BLaER1 treated with 17β-estradiol and CSF1 and Interleukin-3, amounts not matched to agents 10 nM and 100 nM (cell line): ENCODE results near the gene TIMELESS.
A peak's percentile ranks its signal among the peaks of the same experiment; 100 is the strongest.
"Not testable (repeated sequence)": the region's sequence is repeated elsewhere in the genome, so short reads cannot be mapped to it uniquely, and the experiment has no call there.

Experiments used
- H3K27ac ChIP-seq, 11 experiments: shearing (Covaris generic); formaldehyde crosslinking; 2 replicates each; pipeline ENCODE4 v1.8.1; 2022
- H3K27me3 ChIP-seq, 11 experiments: shearing (Covaris generic); formaldehyde crosslinking; 2 replicates each; pipeline ENCODE4 v1.8.1; 2022
- H3K36me3 ChIP-seq, 11 experiments: shearing (Covaris generic); formaldehyde crosslinking; 2 replicates each; pipeline ENCODE4 v1.8.1; 2022
- H3K4me1 ChIP-seq, 10 experiments: shearing (Covaris generic); formaldehyde crosslinking; 2 replicates each; pipeline ENCODE4 v1.8.1; 2022
- H3K4me2 ChIP-seq, 11 experiments: shearing (Covaris generic); formaldehyde crosslinking; 2 replicates each; pipeline ENCODE4 v1.8.1; 2022
- H3K4me3 ChIP-seq, 10 experiments: shearing (Covaris generic); formaldehyde crosslinking; 2 replicates each; pipeline ENCODE4 v1.8.1; 2022
- H3K9ac ChIP-seq, 11 experiments: shearing (Covaris generic); formaldehyde crosslinking; 2 replicates each; pipeline ENCODE4 v1.8.1; 2022
- H3K9me3 ChIP-seq, 11 experiments: shearing (Covaris generic); formaldehyde crosslinking; replicated peaks in 1 of 11; 2 replicates each; pipeline ENCODE4 v1.8.1; 2022
- H4K20me1 ChIP-seq, 11 experiments: shearing (Covaris generic); formaldehyde crosslinking; 2 replicates each; pipeline ENCODE4 v1.8.1; 2022
- Cebpa-rat ChIP-seq, 11 experiments: shearing (Covaris generic); IDR thresholded peaks; 2 replicates each; pipeline ENCODE4 v1.8.1; 2022

The TIMELESS gene

DNA sequence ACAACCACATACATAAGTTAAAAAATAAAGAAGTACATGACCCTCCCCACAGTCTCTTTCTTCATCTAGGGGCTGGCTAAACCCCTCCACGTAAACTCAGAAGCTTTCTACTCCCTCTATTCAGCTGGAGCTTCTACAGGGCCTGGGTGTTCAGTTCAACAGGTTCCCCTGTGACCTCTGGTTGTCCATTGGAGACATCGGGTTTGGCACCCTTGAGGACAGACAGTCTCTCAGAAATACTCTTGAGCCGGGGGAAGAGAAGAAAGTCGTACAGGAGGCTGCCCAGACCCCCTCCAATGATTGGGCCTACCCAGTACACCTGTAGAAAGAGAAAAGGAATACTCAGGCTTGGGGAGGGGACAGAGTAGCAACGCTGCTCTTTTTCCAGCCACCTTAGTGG, 1.9 kb upstream of the TIMELESS start:
- peaks cover 0 to 8% (median under 1%) of the 10 kb centered on the region in 11 experiments; a peak in 6 of 22 replicates for H3K36me3 ChIP-seq
- H3K4me2 ChIP-seq = no peak overlapping the region
- H3K9ac ChIP-seq = no peak overlapping the region
- H3K9me3 ChIP-seq = peaks cover 0 to 2% (median 0%) of the 10 kb centered on the region in 11 experiments; a peak in 2 of 22 replicates
- H3K27ac ChIP-seq = no peak overlapping the region
- TF ChIP-seq Cebpa-rat (IDR thresholded peaks at IDR 0.05) = no peak
- H3K27me3 ChIP-seq = no peaks in the 10 kb centered on the region
- no peak overlapping the region for H3K4me3 ChIP-seq
- H4K20me1 ChIP-seq = no peaks in the 10 kb centered on the region
- H3K4me1 ChIP-seq = peaks cover 24 to 35% (median 26%) of the 10 kb centered on the region in 10 experiments

DNA sequence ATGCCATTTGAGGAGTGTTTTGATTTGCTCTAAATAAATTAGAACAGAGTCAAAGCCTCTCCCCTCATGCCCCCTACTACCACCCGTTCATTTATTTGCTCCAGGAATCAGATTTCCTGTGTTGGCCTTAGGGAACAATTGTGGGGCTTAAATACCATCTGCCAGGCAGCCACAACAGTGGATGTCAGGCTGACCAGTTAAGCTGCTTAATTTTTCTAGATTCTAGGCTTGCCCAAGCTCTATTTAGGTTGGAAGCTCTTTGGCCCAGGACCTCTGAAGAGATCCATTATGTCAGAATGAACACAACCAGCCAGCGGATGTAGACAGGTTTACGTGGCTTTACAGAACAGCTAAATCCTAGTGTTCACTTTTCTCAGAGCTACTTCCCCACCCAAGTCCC, 1.0 kb upstream of the TIMELESS start:
- no peaks in the 10 kb centered on the region for H3K27me3 ChIP-seq
- TF ChIP-seq Cebpa-rat (IDR thresholded peaks at IDR 0.05) = no peak
- peak overlapping the region in 2 of 11 experiments; percentile 80 to 87; a peak in 4 of 22 replicates for H3K9ac ChIP-seq
- peaks cover 0 to 12% (median 6%) of the 10 kb centered on the region in 11 experiments; a peak in 9 of 22 replicates for H3K36me3 ChIP-seq
- peak overlapping the region; percentile 76 to 96 (median 89) for H3K4me2 ChIP-seq
- peaks cover 0 to 9% (median 0%) of the 10 kb centered on the region in 11 experiments; a peak in 4 of 22 replicates for H3K9me3 ChIP-seq
- no peak overlapping the region; a peak in 1 of 20 replicates for H3K4me3 ChIP-seq
- no peaks in the 10 kb centered on the region for H4K20me1 ChIP-seq
- H3K27ac ChIP-seq = peak overlapping the region in 9 of 11 experiments; percentile 74 to 94 (median 89); a peak in 13 of 22 replicates
- H3K4me1 ChIP-seq = peaks cover 24 to 35% (median 26%) of the 10 kb centered on the region in 10 experiments

DNA sequence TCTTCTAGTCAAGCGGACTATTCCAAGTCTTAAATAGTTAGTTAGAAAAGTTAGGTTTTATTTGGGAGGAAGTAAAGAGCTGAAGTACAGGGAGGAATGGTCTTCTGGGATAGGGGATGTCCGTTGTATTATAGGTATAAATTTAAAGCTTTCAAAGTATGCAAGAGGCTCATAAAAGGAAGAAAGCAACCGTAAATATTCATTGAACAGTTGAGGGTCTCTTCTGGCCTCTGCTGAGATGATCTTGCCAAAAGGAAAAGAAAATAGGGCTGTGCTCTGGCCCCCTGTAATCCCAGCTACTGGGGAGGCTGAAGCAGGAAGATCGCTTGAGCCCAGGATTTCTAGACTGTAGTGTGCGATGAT, 377 bp upstream of the TIMELESS start:
- TF ChIP-seq Cebpa-rat (IDR thresholded peaks at IDR 0.05) = no peak
- Histone ChIP-seq H3K9me3 (peaks cover 0 to 14% (median 5%) of the 10 kb centered on the region in 11 experiments; a peak in 19 of 22 replicates), H3K27me3 (no peaks in the 10 kb centered on the region), H3K36me3 (peaks cover 0 to 17% (median 9%) of the 10 kb centered on the region in 11 experiments; a peak in 17 of 22 replicates), H3K4me1 (peaks cover 24 to 36% (median 26%) of the 10 kb centered on the region in 10 experiments), H3K27ac (peak overlapping the region; percentile 74 to 94 (median 88)), H3K4me3 (peak overlapping the region; percentile 56 to 85 (median 72)), H3K4me2 (peak overlapping the region; percentile 76 to 96 (median 89)), H4K20me1 (no peaks in the 10 kb centered on the region), H3K9ac (peak overlapping the region; percentile 77 to 93 (median 87))

DNA sequence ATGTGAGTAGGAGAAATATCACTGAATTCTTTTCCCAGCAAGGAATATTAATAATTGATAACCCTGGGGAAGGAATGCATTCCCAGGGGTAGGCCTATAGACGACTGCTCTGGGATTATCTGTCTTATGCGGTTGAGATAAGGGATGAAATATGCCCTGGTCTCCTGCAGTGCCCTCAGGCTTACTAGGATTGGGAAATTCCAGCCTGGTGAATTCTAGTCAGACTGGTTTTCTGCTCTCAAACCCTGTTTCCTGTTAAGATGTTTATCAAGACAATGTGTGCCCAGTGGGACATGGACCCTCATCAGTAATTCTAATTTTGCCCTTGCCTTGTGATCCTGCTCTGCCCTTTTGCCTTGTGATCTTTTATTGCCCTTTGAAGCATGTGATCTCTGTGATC, 6.0 kb downstream of the TIMELESS start:
- not testable (repeated sequence) for H3K4me3 ChIP-seq, H3K4me2 ChIP-seq
- H3K36me3 ChIP-seq = peaks cover 0 to 63% (median 38%) of the 10 kb centered on the region in 11 experiments; a peak in 20 of 22 replicates

DNA sequence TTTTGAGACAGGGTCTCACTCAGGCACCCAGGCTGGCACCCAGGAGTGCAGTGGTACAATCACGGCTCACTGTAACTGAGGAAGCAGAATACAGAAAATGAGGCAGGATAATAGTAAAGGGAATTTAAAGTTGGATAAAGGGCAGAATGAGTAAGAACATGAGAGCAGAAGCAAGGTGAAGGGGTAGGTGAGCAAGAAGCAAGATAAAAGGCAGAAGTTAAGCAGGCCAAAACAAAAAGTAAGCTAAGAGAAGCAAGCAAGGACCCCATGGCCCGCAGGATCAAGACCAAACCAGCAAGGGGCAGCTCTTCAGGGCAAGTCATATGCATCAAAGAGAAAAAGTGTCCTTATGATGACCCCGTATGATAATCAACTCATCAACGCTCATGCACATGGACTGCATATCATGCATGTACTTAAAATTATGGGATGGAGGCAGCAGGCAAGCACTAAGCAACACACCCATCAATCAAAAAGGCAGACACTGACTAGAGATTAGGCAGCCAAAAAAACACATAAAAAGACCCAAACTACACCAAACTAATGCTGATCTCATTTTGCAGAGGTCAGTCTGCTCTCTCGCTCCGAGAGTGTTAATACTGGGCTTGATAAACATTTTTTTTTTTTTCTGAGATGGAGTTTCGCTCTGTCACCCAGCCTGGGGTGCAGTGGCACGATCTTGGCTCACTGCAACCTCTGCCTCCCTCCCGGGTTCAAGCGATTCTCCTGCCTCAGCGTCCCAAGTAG, 11.6 kb downstream of the TIMELESS start:
- Histone ChIP-seq H3K27me3 (no peaks in the 10 kb centered on the region), H3K27ac (no peak overlapping the region), H3K9ac (no peak overlapping the region), H3K4me1 (peaks cover 0 to 11% (median 0%) of the 10 kb centered on the region in 10 experiments; a peak in 4 of 20 replicates), H3K4me2 (no peak overlapping the region), H3K4me3 (no peak overlapping the region), H4K20me1 (peaks cover 0 to 18% (median 0%) of the 10 kb centered on the region in 11 experiments; a peak in 2 of 22 replicates), H3K9me3 (peaks cover 0 to 7% (median 5%) of the 10 kb centered on the region in 11 experiments; a peak in 5 of 22 replicates), H3K36me3 (peaks cover 7 to 55% (median 28%) of the 10 kb centered on the region in 11 experiments; a peak in 21 of 22 replicates)
- no peak for TF ChIP-seq Cebpa-rat (IDR thresholded peaks at IDR 0.05)

More for the DNA sequence above, 6.0 kb downstream of the TIMELESS start:
- peaks cover 13 to 37% (median 30%) of the 10 kb centered on the region in 11 experiments for H3K9me3 ChIP-seq
- not testable (repeated sequence) for H3K27me3 ChIP-seq, H3K9ac ChIP-seq, H3K27ac ChIP-seq, H4K20me1 ChIP-seq
- peaks cover 8 to 20% (median 11%) of the 10 kb centered on the region in 10 experiments for H3K4me1 ChIP-seq

DNA sequence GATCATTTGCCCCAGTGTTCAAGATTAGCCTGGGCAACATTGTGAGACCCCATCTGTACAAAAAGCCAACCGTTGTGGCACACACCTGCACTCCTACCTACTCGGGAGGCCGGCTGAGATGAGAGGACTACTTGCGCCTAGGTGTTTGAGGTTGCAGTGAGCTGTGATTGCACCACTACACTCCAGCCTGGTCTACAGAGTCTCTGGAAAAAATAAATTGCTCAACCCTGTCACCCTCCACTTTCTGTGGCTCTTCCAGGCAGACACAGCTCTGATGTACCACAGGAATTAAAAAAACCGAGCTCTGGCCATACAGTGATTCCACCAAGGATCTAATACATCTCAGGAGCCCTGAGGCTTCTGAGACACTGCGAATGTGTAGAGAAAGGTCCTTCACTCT, 14.4 kb downstream of the TIMELESS start:
- peaks cover 0 to 11% (median 0%) of the 10 kb centered on the region in 10 experiments; a peak in 4 of 20 replicates for H3K4me1 ChIP-seq
- peaks cover 32 to 60% (median 43%) of the 10 kb centered on the region in 11 experiments for H3K36me3 ChIP-seq
- H3K27ac ChIP-seq = no peak overlapping the region
- H3K9ac ChIP-seq = no peak overlapping the region
- no peak overlapping the region for H3K4me2 ChIP-seq
- no peak overlapping the region for H3K4me3 ChIP-seq
- no peak for TF ChIP-seq Cebpa-rat (IDR thresholded peaks at IDR 0.05)
- H4K20me1 ChIP-seq = peaks cover 0 to 18% (median 0%) of the 10 kb centered on the region in 11 experiments; a peak in 2 of 22 replicates
- H3K9me3 ChIP-seq = no peaks in the 10 kb centered on the region
- H3K27me3 ChIP-seq = no peaks in the 10 kb centered on the region

DNA sequence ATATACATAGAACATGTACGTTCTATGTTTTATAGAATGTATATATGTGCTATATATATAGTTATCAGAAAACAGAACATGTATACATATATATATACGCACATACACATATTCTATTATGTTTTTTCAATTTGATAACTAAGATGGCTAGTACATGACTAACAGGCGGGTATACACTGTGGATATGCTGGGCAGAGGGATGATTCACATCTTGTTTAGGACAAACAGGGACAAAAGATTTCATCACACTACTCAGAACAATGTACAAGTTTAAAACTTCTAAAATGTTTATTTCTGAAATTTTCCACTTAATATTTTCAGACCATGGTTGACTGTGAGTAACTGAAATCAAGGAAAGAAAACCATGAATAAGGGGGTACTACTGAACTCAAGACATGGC, 17.4 kb downstream of the TIMELESS start:
- Histone ChIP-seq H3K4me3 (no peak overlapping the region), H3K36me3 (peaks cover 61 to 90% (median 72%) of the 10 kb centered on the region in 11 experiments), H3K4me2 (no peak overlapping the region), H3K27me3 (no peaks in the 10 kb centered on the region), H3K27ac (no peak overlapping the region), H3K9ac (no peak overlapping the region), H4K20me1 (peaks cover 0 to 18% (median 0%) of the 10 kb centered on the region in 11 experiments; a peak in 2 of 22 replicates), H3K9me3 (no peaks in the 10 kb centered on the region), H3K4me1 (peaks cover 0 to 11% (median 0%) of the 10 kb centered on the region in 10 experiments; a peak in 4 of 20 replicates)
- no peak for TF ChIP-seq Cebpa-rat (IDR thresholded peaks at IDR 0.05)

DNA sequence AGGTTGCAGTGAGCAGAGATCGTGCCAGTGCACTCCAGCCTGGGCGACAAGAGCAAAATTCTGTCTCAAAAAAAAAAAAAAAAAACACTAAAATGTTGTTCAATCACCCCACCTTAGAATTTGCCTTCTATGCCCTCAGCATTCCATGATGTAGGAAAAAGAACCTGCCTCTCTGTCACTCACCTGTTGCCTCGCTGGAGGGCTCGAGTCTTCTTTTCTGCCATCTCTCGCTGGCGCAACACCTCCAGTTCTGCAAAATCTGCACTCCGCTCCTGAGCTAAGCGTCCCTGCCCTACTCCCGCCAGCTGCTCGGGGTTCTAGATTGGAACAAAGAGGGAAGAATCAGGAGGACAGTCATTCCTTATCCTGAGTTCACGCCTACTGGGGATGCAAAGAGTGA, 17.9 kb downstream of the TIMELESS start:
- Histone ChIP-seq H3K27ac (no peak overlapping the region), H3K36me3 (peaks cover 62 to 92% (median 77%) of the 10 kb centered on the region in 11 experiments), H3K27me3 (no peaks in the 10 kb centered on the region), H3K9ac (no peak overlapping the region), H3K9me3 (no peaks in the 10 kb centered on the region), H3K4me2 (no peak overlapping the region), H3K4me1 (peaks cover 0 to 11% (median 0%) of the 10 kb centered on the region in 10 experiments; a peak in 4 of 20 replicates), H4K20me1 (peaks cover 0 to 18% (median 0%) of the 10 kb centered on the region in 11 experiments; a peak in 2 of 22 replicates), H3K4me3 (no peak overlapping the region)
- TF ChIP-seq Cebpa-rat (IDR thresholded peaks at IDR 0.05) = no peak

DNA sequence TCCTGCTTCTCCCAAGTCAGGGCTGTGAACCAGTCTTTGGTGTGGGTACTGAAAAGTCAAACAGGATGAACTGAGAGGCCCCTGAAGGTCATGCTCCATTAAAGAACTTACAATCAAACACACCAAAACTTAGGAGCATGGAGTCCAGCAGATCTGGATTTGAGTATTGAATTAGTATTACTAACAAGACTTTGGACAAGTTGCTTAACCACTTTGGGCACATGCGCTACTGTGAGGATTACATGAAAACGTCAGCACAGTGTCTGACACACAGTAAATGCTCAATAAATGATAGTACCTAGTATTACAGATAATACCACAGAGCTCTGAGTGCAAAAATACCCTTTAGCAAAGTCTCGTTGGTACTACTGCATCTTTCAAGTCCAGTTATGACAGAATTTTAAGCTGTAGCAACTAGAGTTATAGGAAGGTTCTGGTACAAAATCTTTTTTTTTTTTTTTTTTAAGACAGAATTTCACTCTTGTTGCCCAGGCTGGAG, 23.2 kb downstream of the TIMELESS start:
- Histone ChIP-seq H3K9ac (no peak overlapping the region), H3K4me1 (no peaks in the 10 kb centered on the region), H4K20me1 (no peaks in the 10 kb centered on the region), H3K4me3 (no peak overlapping the region), H3K27me3 (no peaks in the 10 kb centered on the region), H3K27ac (no peak overlapping the region), H3K36me3 (peaks cover 80 to 100% (median 97%) of the 10 kb centered on the region in 11 experiments), H3K9me3 (no peaks in the 10 kb centered on the region), H3K4me2 (no peak overlapping the region)
- no peak for TF ChIP-seq Cebpa-rat (IDR thresholded peaks at IDR 0.05)
